Thoracic aorta (tissue), 2 donors: ENCODE data around the gene HOXD11. TPM values are rescaled to one million over a fixed set of nuclear protein-coding genes. Genes with fewer than 3 reads are reported as not detected.

Source experiments
- ATAC-seq: fragments of 150-250 bp; one replicate; pipeline ENCODE4 v1.8.0; 2017; ENCODE audit warnings: low read depth; ENCODE audit not compliant: insufficient number of reproducible peaks, low FRiP score
- DNase-seq: peaks from one replicate; pipeline ENCODE4 v3.0.0-alpha.2; 2020; ENCODE audit warnings: low spot score
- H3K27ac ChIP-seq, 2 donors: fragments of 200-600 bp; sonication (generic); 1 replicate in 1 of 2; 2 replicates in 1 of 2; pipeline ENCODE4 v1.5.1; 2016; ENCODE audit warnings: mild to moderate bottlenecking in 2 of 2, moderate library complexity in 2 of 2
- H3K27me3 ChIP-seq: fragments of 200-600 bp; sonication (generic); replicated peaks from 2 replicates; pipeline ENCODE4 v1.6.0; 2016; ENCODE audit warnings: mild to moderate bottlenecking; ENCODE audit not compliant: insufficient read depth
- H3K36me3 ChIP-seq: fragments of 200-600 bp; sonication (generic); one replicate; pipeline ENCODE4 v1.5.1; 2016
- H3K4me1 ChIP-seq, 2 donors: fragments of 200-600 bp; sonication (generic); 1 replicate in 1 of 2; 2 replicates in 1 of 2; pipeline versions ENCODE4 v1.5.1 to v1.6.0; 2016; ENCODE audit warnings: low read depth in 2 of 2, mild to moderate bottlenecking in 1 of 2; ENCODE audit not compliant: control insufficient read depth in 1 of 2
- H3K4me3 ChIP-seq: fragments of 200-600 bp; sonication (generic); 2 replicates; pipeline ENCODE4 v1.5.1; 2016; ENCODE audit warnings: mild to moderate bottlenecking
- H3K9me3 ChIP-seq: fragments of 200-600 bp; sonication (generic); 2 replicates; pipeline ENCODE4 v1.5.1; 2016
- total RNA-seq, 2 donors: library from RNA; depleted of rRNA; stranded (reverse); fragments of >200 nt; gene quantifications; one replicate each; pipeline versions ENCODE4 v1.1.0 to v1.2.3, GENCODE V29; 2016
- TF ChIP-seq, protein P1 (sequence below): fragments of 200-600 bp; sonication (generic); IDR thresholded peaks from one replicate; pipeline ENCODE4 v1.5.1; 2019; ENCODE audit warnings: antibody characterized with exemption

Gene HOXD11
- total RNA-seq, 2 donors from 2014 or later = not detected

DNA sequence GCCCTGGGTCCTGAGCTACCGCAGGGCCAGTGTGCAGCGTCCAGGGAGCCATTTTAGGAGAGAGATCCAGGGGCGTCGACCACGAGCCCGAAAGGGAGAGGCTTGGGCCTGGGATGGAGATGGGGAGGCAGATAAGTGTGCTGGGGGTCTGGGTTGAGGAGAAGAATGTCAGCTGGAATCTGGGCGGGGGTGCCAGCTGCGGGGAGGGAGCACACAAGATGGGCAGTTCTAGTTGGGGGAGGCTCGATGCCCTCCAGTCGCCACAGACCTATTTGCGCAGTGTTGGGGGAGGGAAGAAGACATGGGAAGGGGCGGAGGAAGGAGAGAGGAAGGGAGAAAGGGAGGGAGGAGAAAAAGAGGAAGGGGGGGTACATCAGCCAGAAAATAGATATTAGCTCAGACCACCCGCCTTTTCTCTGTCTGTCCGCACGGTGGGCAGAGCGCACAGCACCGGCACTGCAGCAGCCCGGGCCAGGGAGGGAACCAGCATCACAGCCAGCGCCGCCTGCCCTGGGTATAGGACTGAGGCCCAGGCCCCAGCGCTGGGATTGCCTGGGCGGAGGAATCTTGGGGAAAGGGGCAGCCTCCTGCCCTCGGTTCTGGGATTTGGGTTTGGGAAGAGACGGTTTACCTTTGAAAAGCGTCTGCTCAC is 1.9 kb upstream of the HOXD11 start:
- no peak for ATAC-seq
- DNase-seq = no peak
- H3K4me1 ChIP-seq = peaks cover 12 to 25% of the 10 kb centered on the region in 2 donors

DNA sequence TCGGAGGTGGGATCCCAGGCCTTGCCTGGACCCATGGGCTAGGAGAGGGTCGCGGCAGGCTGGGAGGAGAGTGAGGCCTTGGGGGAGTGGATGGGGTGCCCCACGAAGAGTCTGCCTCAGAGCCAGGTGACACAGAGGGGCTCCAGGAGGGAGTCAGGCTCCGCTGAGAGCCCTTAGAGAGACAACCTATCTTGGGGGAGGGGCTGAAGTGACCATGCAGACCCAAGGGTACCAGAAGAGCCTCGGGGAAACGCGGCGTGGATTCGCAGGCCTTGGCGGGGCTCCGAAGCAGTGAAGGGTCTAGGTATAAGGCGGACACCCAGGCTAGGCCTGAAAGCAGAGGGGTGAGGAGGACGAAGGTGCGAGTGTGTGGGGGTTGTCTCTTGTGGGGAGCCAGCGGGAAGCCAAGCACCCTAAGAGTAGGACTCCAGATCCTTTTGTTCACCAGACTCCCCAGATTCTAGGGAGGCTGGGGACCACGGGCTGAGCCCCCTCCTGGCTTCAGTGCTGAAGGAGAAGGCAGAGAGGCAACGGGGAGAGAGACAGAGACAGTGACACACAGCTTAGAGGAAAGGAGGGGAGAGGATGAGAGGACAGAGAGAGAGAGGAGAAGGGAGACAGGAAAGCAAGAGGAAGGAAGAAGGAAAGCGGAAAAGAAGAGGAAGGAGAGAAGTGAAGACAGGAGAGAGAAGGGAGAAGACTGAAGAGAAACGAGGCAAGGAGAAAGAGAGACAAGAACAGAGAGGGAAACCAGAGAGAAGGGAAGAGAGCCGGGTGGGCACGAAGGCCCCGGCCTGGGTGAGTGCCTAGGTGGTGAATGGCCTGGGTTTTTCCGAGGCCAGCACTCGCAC is 1.1 kb upstream of the HOXD11 start:
- TF ChIP-seq, protein P1, sequence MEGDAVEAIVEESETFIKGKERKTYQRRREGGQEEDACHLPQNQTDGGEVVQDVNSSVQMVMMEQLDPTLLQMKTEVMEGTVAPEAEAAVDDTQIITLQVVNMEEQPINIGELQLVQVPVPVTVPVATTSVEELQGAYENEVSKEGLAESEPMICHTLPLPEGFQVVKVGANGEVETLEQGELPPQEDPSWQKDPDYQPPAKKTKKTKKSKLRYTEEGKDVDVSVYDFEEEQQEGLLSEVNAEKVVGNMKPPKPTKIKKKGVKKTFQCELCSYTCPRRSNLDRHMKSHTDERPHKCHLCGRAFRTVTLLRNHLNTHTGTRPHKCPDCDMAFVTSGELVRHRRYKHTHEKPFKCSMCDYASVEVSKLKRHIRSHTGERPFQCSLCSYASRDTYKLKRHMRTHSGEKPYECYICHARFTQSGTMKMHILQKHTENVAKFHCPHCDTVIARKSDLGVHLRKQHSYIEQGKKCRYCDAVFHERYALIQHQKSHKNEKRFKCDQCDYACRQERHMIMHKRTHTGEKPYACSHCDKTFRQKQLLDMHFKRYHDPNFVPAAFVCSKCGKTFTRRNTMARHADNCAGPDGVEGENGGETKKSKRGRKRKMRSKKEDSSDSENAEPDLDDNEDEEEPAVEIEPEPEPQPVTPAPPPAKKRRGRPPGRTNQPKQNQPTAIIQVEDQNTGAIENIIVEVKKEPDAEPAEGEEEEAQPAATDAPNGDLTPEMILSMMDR = no peak
- Histone ChIP-seq H3K27ac (no peak overlapping the region), H3K4me1 (peaks cover 12 to 25% of the 10 kb centered on the region in 2 donors), H3K27me3 (peaks cover 56% of the 10 kb centered on the region), H3K36me3 (no peaks in the 10 kb centered on the region), H3K4me3 (peak overlapping the region; percentile 64), H3K9me3 (no peaks in the 10 kb centered on the region)
- ATAC-seq (no peak), DNase-seq (no peak)

More for the DNA sequence above, 1.9 kb upstream of the HOXD11 start:
- H3K27me3 ChIP-seq = peaks cover 52% of the 10 kb centered on the region
- no peaks in the 10 kb centered on the region for H3K36me3 ChIP-seq
- H3K9me3 ChIP-seq = no peaks in the 10 kb centered on the region
- TF ChIP-seq, protein P1 = no peak
- peak overlapping the region; percentile 18 for H3K4me3 ChIP-seq
- H3K27ac ChIP-seq = no peak overlapping the region

DNA sequence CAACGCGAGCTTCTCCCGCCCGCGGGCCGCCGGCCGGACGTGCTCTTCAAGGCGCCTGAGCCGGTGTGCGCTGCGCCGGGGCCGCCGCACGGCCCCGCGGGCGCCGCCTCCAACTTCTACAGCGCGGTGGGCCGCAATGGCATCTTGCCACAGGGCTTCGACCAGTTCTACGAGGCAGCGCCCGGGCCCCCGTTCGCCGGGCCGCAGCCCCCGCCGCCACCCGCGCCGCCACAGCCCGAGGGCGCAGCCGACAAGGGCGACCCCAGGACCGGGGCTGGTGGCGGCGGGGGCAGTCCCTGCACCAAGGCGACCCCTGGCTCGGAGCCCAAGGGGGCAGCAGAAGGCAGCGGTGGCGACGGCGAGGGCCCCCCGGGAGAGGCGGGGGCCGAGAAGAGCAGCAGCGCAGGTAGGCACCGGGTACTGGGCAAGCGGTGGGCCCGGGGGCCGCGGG is 676 bp downstream of the HOXD11 start:
- Histone ChIP-seq H3K36me3 (no peaks in the 10 kb centered on the region), H3K4me1 (peaks cover 12 to 25% of the 10 kb centered on the region in 2 donors), H3K9me3 (no peaks in the 10 kb centered on the region), H3K27ac (no peak overlapping the region), H3K27me3 (peaks cover 45% of the 10 kb centered on the region), H3K4me3 (no peak overlapping the region)
- TF ChIP-seq, protein P1 = no peak
- no peak for DNase-seq
- no peak for ATAC-seq

DNA sequence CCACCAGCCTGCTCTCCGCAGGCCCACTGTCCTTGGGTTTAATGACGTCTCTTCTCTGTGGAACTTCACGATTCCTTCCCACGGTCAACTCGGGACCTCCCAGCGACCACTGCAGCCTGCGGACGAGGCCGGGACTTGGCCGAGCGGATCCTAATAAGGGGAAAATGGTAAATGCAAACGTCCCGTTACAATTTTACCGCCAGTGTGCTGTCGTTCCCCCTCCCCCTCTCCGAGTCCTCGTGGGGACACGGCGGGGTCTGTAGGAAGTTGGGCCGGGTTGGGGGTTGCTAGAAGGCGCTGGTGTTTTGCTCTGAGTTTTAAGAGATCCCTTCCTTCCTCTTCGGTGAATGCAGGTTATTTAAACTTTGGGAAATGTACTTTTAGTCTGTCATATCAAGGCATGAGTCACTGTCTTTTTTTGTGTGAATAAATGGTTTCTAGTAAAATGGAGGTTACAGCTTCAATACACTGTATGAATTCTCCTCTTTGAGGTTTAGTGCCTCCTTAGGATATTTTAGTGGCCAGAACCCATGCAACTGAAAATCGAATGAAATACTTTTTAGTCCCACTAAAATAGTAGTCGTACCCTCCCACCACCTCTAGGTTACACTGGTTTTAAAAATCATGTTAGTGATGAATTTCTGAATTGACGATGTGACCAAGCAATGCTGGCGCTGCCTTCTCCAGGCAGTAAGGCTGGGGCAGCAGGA is 2.3 kb downstream of the HOXD11 start:
- DNase-seq (no peak), ATAC-seq (no peak)
- Histone ChIP-seq H3K9me3 (no peaks in the 10 kb centered on the region), H3K27me3 (peaks cover 44% of the 10 kb centered on the region), H3K4me1 (peaks cover 11 to 21% of the 10 kb centered on the region in 2 donors), H3K4me3 (no peak overlapping the region), H3K36me3 (no peaks in the 10 kb centered on the region), H3K27ac (no peak overlapping the region)
- TF ChIP-seq, protein P1 = no peak

DNA sequence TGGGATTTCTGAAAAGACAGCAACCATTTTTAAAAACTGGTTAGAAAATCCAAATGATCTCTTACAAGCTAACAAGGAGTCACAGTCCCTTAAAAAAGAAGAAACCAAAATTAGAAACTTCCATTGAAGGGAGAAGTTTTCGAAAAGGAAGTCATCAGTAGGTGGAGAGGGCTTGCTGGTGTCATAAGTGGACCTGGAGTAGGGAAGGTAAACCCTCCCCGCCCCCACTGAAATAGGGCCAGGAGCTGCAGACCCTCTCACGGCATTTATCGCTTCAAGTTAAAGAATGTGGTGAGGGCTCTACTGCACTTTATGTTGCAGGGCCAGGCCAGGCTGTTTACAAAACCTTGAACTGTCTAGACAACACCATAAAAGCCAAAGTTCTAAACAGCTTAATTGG is 2.9 kb downstream of the HOXD11 start:
- Histone ChIP-seq H3K27me3 (peaks cover 42% of the 10 kb centered on the region), H3K27ac (no peak overlapping the region), H3K4me1 (peaks cover 5 to 15% of the 10 kb centered on the region in 2 donors), H3K36me3 (no peaks in the 10 kb centered on the region), H3K4me3 (no peak overlapping the region), H3K9me3 (no peaks in the 10 kb centered on the region)
- ATAC-seq (no peak), DNase-seq (no peak)
- TF ChIP-seq, protein P1 = no peak
